GM18526 (cell line): ENCODE measurements around the gene WFDC12.

ENCODE experiments used
- POLR2A ChIP-seq: IDR thresholded peaks from 3 replicates; pipeline ENCODE4 v1.6.1; 2011; ENCODE audit not compliant: insufficient read length; ENCODE audit errors: extremely low read depth

Gene WFDC12

GRCh38 chr20:45085289-45085688, 39.0 kb downstream of the WFDC12 start:
- no peak for TF ChIP-seq POLR2A

DNA sequence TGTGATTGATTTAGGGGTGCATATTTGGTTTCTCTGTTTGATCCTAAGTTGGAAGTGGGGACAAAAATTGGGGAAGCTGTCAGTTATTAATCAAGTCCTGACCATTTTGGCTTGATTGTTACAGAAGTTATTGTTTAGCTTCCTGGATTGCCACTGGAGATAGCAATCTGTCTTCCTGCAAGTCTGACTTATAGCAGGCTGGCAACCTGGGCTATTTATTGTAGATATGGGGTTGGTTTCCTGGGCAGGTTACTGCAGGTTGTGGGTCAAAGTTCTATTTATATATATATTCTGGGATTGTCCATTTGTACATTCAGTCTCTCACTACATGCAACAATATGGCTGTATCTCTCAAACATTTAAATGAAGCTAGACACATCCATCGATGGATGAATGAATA, 41.1 kb downstream of the WFDC12 start:
- TF ChIP-seq POLR2A, result no peak

- TF ChIP-seq POLR2A, result no peak
Measured at GRCh38 chr20:45082468-45082867, 41.8 kb downstream of the WFDC12 start.

- TF ChIP-seq POLR2A, result no peak
Measured at GRCh38 chr20:45080867-45081624, 43.2 kb downstream of the WFDC12 start.

GRCh38 chr20:45077559-45077958, 46.7 kb downstream of the WFDC12 start:
- no peak for TF ChIP-seq POLR2A
